ENCODE results near the gene TRMT13. TPM values are rescaled to one million over a fixed set of nuclear protein-coding genes. Genes with fewer than 3 reads are reported as not detected.

TRMT13 gene
- total and polyA plus RNA-seq, 8 donors = 2.7 to 42.0 (median 5.7) TPM

GRCh38 chr1:100115524-100115923, 17.4 kb upstream of the TRMT13 start:
- H3K27me3 ChIP-seq = no peaks in the 10 kb centered on the region
- intact Hi-C loops (cut with DNase I; ENCODE audit: low total_unique reads) = no loop called here
- no peaks in the 10 kb centered on the region for H3K9me3 ChIP-seq
- 96 to 98% (median 98%) methylated on average over 4 of the region's 4 CpGs for WGBS, 5 donors
- no peak overlapping the region for H3K27ac ChIP-seq
- no peak overlapping the region for H3K4me3 ChIP-seq
- peaks cover 0 to 36% (median 22%) of the 10 kb centered on the region in 4 donors for H3K36me3 ChIP-seq
- no peaks in the 10 kb centered on the region for H3K4me1 ChIP-seq
- TF ChIP-seq POLR2AphosphoS5 (IDR thresholded peaks at IDR 0.05) = no peak
- TF ChIP-seq POLR2A (IDR thresholded peaks at IDR 0.05) = no peak
- no peak for TF ChIP-seq EP300 (IDR thresholded peaks at IDR 0.05)
- TF ChIP-seq CTCF (IDR thresholded peaks at IDR 0.05) = no peak
- DNase-seq = no peak

- Histone ChIP-seq H3K27me3 (no peaks in the 10 kb centered on the region), H3K27ac (no peak overlapping the region), H3K4me1 (no peaks in the 10 kb centered on the region), H3K9me3 (no peaks in the 10 kb centered on the region), H3K4me3 (no peak overlapping the region), H3K36me3 (peaks cover 0 to 28% (median 23%) of the 10 kb centered on the region in 4 donors)
- DNase-seq = no peak
- TF ChIP-seq POLR2A (IDR thresholded peaks at IDR 0.05) = no peak
- TF ChIP-seq POLR2AphosphoS5 (IDR thresholded peaks at IDR 0.05) = no peak
- 84 to 93% (median 88%) methylated on average over 1 of the region's 1 CpG for WGBS, 5 donors
- intact Hi-C loops (cut with DNase I; ENCODE audit: low total_unique reads) = no loop called here
Observed at GRCh38 chr1:100122177-100122576, 10.8 kb upstream of the TRMT13 start.

GRCh38 chr1:100127226-100127625, 5.7 kb upstream of the TRMT13 start:
- H3K9me3 ChIP-seq = no peaks in the 10 kb centered on the region
- 71 to 76% (median 71%) methylated on average over 1 of the region's 1 CpG for WGBS, 5 donors
- no peak for DNase-seq

GRCh38 chr1:100130552-100131077, 2.3 kb upstream of the TRMT13 start:
- 75 to 85% (median 81%) methylated on average over 5 of the region's 5 CpGs for WGBS, 5 donors
- peaks cover 15 to 44% (median 27%) of the 10 kb centered on the region in 4 donors for H3K4me1 ChIP-seq
- no peaks in the 10 kb centered on the region for H3K9me3 ChIP-seq
- intact Hi-C loops (cut with DNase I; ENCODE audit: low total_unique reads) = no loop called here
- H3K27me3 ChIP-seq = no peaks in the 10 kb centered on the region
- H3K36me3 ChIP-seq = no peaks in the 10 kb centered on the region
- TF ChIP-seq POLR2A (IDR thresholded peaks at IDR 0.05) = no peak
- TF ChIP-seq POLR2AphosphoS5 (IDR thresholded peaks at IDR 0.05) = no peak
- no peak for TF ChIP-seq CTCF (IDR thresholded peaks at IDR 0.05)
- H3K4me3 ChIP-seq = no peak overlapping the region
- DNase-seq = no peak
- H3K27ac ChIP-seq = no peak overlapping the region

More at GRCh38 chr1:100127226-100127625, 5.7 kb upstream of the TRMT13 start:
- Histone ChIP-seq H3K27me3 (no peaks in the 10 kb centered on the region), H3K36me3 (peaks cover 0 to 9% (median 2%) of the 10 kb centered on the region in 4 donors), H3K4me1 (peaks cover 4 to 21% (median 8%) of the 10 kb centered on the region in 4 donors), H3K27ac (no peak overlapping the region), H3K4me3 (no peak overlapping the region)
- intact Hi-C loops (cut with DNase I; ENCODE audit: low total_unique reads) = no loop called here
- no peak for TF ChIP-seq EP300 (IDR thresholded peaks at IDR 0.05)
- no peak for TF ChIP-seq CTCF (IDR thresholded peaks at IDR 0.05)
- TF ChIP-seq POLR2A (IDR thresholded peaks at IDR 0.05) = no peak
- TF ChIP-seq POLR2AphosphoS5 (IDR thresholded peaks at IDR 0.05) = no peak

- Histone ChIP-seq H3K4me1 (peaks cover 15 to 48% (median 28%) of the 10 kb centered on the region in 4 donors), H3K9me3 (no peaks in the 10 kb centered on the region), H3K27me3 (no peaks in the 10 kb centered on the region), H3K27ac (no peak overlapping the region), H3K36me3 (peaks cover 0 to under 1% (median 0%) of the 10 kb centered on the region in 4 donors), H3K4me3 (peak overlapping the region in 3 of 4 donors; percentile 69 to 94 (median 92))
- WGBS, 5 donors = 71 to 81% (median 74%) methylated on average over 8 of the region's 8 CpGs
- intact Hi-C loops (cut with DNase I; ENCODE audit: low total_unique reads) = no loop called here
- no peak for DNase-seq
- TF ChIP-seq CTCF (IDR thresholded peaks at IDR 0.05) = no peak
- no peak for TF ChIP-seq EP300 (IDR thresholded peaks at IDR 0.05)
- no peak for TF ChIP-seq POLR2AphosphoS5 (IDR thresholded peaks at IDR 0.05)
- TF ChIP-seq POLR2A (IDR thresholded peaks at IDR 0.05) = no peak
Observed at GRCh38 chr1:100131623-100132022, 1.3 kb upstream of the TRMT13 start.

All from stomach (tissue), 9 donors.